Endodermal cell (in vitro differentiated cells): Measurements from ENCODE around the gene TNFRSF14. TPM values are rescaled to one million over a fixed set of nuclear protein-coding genes. Genes with fewer than 3 reads are reported as not detected.

Source experiments
- DNase-seq: peaks from one replicate; pipeline ENCODE4 v3.0.0-alpha.2; 2017
- H3K27ac ChIP-seq: 2 replicates; pipeline ENCODE4 v1.5.1; 2013; ENCODE audit warnings: mild to moderate bottlenecking, low read depth, low read length, moderate library complexity
- H3K27me3 ChIP-seq: 2 replicates; pipeline ENCODE4 v1.6.1; 2013; ENCODE audit warnings: mild to moderate bottlenecking, low read length, moderate library complexity; ENCODE audit not compliant: insufficient read depth, control insufficient read depth, poor library complexity, severe bottlenecking
- H3K36me3 ChIP-seq: 2 replicates; pipeline ENCODE4 v1.7.0; 2013; ENCODE audit warnings: mild to moderate bottlenecking, low read length, moderate library complexity; ENCODE audit not compliant: control insufficient read depth, insufficient read depth
- H3K4me1 ChIP-seq: one replicate; pipeline ENCODE4 v1.7.0; 2013; ENCODE audit warnings: low read length; ENCODE audit not compliant: control insufficient read depth, insufficient read depth
- H3K4me3 ChIP-seq: 2 replicates; pipeline ENCODE4 v1.5.1; 2013; ENCODE audit warnings: mild to moderate bottlenecking, low read length, moderate library complexity
- H3K9ac ChIP-seq: 2 replicates; pipeline ENCODE4 v1.6.1; 2013; ENCODE audit warnings: mild to moderate bottlenecking, low read length, moderate library complexity; ENCODE audit not compliant: poor library complexity, severe bottlenecking; ENCODE audit errors: extremely low read depth
- H3K9me3 ChIP-seq: 2 replicates; pipeline ENCODE4 v1.6.1; 2013; ENCODE audit warnings: mild to moderate bottlenecking, low read length, moderate library complexity; ENCODE audit not compliant: control insufficient read depth
- H3K27ac Mint-ChIP-seq: 2 replicates; pipeline ENCODE4 v1.8.0; 2020; ENCODE audit warnings: mixed read lengths
- H3K27me3 Mint-ChIP-seq: 2 replicates; pipeline ENCODE4 v1.8.0; 2021; ENCODE audit warnings: mild to moderate bottlenecking, mixed read lengths; ENCODE audit not compliant: insufficient read depth
- H3K36me3 Mint-ChIP-seq: 2 replicates; pipeline ENCODE4 v1.8.0; 2020; ENCODE audit warnings: low read depth, mixed read lengths
- H3K4me1 Mint-ChIP-seq: 2 replicates; pipeline ENCODE4 v1.8.0; 2020; ENCODE audit warnings: mixed read lengths
- H3K4me3 Mint-ChIP-seq: 2 replicates; pipeline ENCODE4 v1.8.0; 2020; ENCODE audit warnings: mild to moderate bottlenecking, moderate library complexity, mixed read lengths
- H3K9me3 Mint-ChIP-seq: 2 replicates; pipeline ENCODE4 v1.8.0; 2020; ENCODE audit warnings: mild to moderate bottlenecking, mixed read lengths
- CTCF ChIP-seq: fragments of 200-600 bp; sonication (generic); conservative IDR thresholded peaks from 2 replicates; pipeline ENCODE4 v1.5.0; 2021; ENCODE audit warnings: antibody characterized with exemption, mild to moderate bottlenecking
- WGBS, 2 experiments: methylation state at CpG; one replicate each; pipeline versions ENCODE4 v1.1.5 to v1.1.7; 2013; ENCODE audit warnings: missing lambda C conversion rate in 2 of 2, mixed read lengths in 1 of 2; ENCODE audit not compliant: insufficient coverage in 1 of 2, insufficient read length in 1 of 2; 5-methylcytosine and 5-hydroxymethylcytosine counted together
- total RNA-seq, 2 donors: library from RNA; stranded (reverse); fragmentation: NEBNext Ultra II Directional in 1 of 2; extraction: Animal tissue kit (Norgen Biotek cat#: 25700) in 1 of 2; gene quantifications; 2 replicates in 1 of 2; 3 replicates in 1 of 2; pipeline ENCODE4 v1.2.1, GENCODE V29; 2021

The TNFRSF14 gene
- total RNA-seq, 2 donors from 2014 or later, result 0.29 to 0.46 TPM

- no peak for TF ChIP-seq CTCF
- no peak for DNase-seq
These were observed 31.8 kb downstream of the TNFRSF14 start for GRCh38 chr1:2587860-2588571.

GRCh38 chr1:2588661-2589430, 32.7 kb downstream of the TNFRSF14 start:
- Mint-ChIP-seq H3K4me1 (peaks cover 2% of the 10 kb centered on the region), H3K9me3 (peaks cover 12% of the 10 kb centered on the region), H3K27ac (no peak overlapping the region), H3K36me3 (peaks cover 15% of the 10 kb centered on the region), H3K4me3 (peak overlapping the region; percentile 74), H3K27me3 (peaks cover 2% of the 10 kb centered on the region)
- DNase-seq, result no peak
- WGBS, 2 experiments, result 87 to 92% methylated on average over 11 to 23 of the region's 23 CpGs
- H3K9ac ChIP-seq, result no peak overlapping the region
- no peak overlapping the region for H3K4me3 ChIP-seq
- no peaks in the 10 kb centered on the region for H3K9me3 ChIP-seq
- H3K27me3 ChIP-seq, result no peaks in the 10 kb centered on the region
- TF ChIP-seq CTCF, result no peak
- H3K4me1 ChIP-seq, result no peaks in the 10 kb centered on the region
- H3K36me3 ChIP-seq, result no peaks in the 10 kb centered on the region
- no peak overlapping the region for H3K27ac ChIP-seq

More at GRCh38 chr1:2587860-2588571, 31.8 kb downstream of the TNFRSF14 start:
- H3K27ac ChIP-seq, result no peak overlapping the region
- H3K9me3 ChIP-seq, result no peaks in the 10 kb centered on the region
- peaks cover 2% of the 10 kb centered on the region for H3K27me3 Mint-ChIP-seq
- H3K36me3 ChIP-seq, result no peaks in the 10 kb centered on the region
- H3K36me3 Mint-ChIP-seq, result peaks cover 15% of the 10 kb centered on the region
- H3K9me3 Mint-ChIP-seq, result peaks cover 12% of the 10 kb centered on the region
- H3K27me3 ChIP-seq, result no peaks in the 10 kb centered on the region
- no peaks in the 10 kb centered on the region for H3K4me1 ChIP-seq
- H3K27ac Mint-ChIP-seq, result no peak overlapping the region
- peaks cover 6% of the 10 kb centered on the region for H3K4me1 Mint-ChIP-seq
- peak overlapping the region; percentile 90 for H3K4me3 ChIP-seq
- no peak overlapping the region for H3K9ac ChIP-seq
- H3K4me3 Mint-ChIP-seq, result peak overlapping the region; percentile 74
- WGBS, 2 experiments, result 92 to 98% methylated on average over 9 to 19 of the region's 19 CpGs

DNA sequence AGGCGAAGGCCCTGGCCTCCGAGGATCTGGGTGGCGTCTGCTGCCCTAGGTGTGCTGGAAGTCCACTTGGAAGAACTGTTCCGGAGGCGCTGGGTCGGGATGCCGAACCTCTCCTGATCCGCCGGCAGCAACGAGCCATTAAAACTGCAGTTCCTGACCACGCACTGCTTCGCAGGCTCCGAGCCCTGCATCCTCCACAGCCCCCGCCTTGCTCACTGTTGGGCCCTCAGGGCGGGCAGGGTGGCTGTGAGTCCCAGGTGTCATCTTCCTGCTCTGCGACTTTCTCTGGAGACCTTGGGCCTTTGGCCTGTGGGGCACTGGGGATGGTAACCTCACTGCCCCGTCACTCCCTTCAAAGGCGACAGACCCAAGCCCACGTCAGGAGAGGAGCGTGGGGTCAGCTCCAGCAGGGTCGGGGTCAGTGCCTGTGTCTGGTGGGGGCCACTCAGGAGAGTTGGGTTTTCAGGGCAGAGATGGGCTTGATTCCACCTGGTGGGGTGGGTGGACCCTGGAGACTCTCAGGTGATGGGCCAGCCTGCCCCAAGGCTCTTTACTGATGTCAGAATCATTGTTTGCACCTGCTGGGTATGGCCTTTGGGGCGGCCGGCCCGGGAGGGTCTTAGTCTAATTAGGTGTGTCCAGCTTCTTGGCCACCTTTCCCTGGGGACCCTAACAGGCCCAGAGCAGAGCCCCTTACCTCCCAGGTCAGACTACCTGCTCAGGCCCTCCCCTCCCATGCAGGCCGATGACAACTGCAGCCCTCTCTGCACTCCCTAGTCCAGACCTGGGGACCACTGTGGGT, 33.5 kb downstream of the TNFRSF14 start:
- WGBS, 2 experiments, result 94 to 97% methylated on average over 17 to 25 of the region's 25 CpGs
- H3K27me3 ChIP-seq, result no peaks in the 10 kb centered on the region
- no peak overlapping the region for H3K27ac Mint-ChIP-seq

More for the DNA sequence above, 33.5 kb downstream of the TNFRSF14 start:
- Histone ChIP-seq H3K4me3 (no peak overlapping the region), H3K36me3 (no peaks in the 10 kb centered on the region), H3K9me3 (no peaks in the 10 kb centered on the region), H3K9ac (no peak overlapping the region), H3K4me1 (no peaks in the 10 kb centered on the region), H3K27ac (no peak overlapping the region)
- H3K36me3 Mint-ChIP-seq, result peaks cover 15% of the 10 kb centered on the region
- no peaks in the 10 kb centered on the region for H3K4me1 Mint-ChIP-seq
- peaks cover 2% of the 10 kb centered on the region for H3K27me3 Mint-ChIP-seq
- DNase-seq, result no peak
- H3K4me3 Mint-ChIP-seq, result no peak overlapping the region
- H3K9me3 Mint-ChIP-seq, result peaks cover 12% of the 10 kb centered on the region
- no peak for TF ChIP-seq CTCF
